SKM-1 treated with dmso at 0.1 percent for 144 hours (cell line): ENCODE measurements around the gene VPS35.

Experiments
- DNase-seq: peaks from one replicate; lab custom pipeline; 2025; ENCODE audit not compliant: unreplicated experiment; lab: John Stamatoyannopoulos, UW

VPS35 gene

DNA sequence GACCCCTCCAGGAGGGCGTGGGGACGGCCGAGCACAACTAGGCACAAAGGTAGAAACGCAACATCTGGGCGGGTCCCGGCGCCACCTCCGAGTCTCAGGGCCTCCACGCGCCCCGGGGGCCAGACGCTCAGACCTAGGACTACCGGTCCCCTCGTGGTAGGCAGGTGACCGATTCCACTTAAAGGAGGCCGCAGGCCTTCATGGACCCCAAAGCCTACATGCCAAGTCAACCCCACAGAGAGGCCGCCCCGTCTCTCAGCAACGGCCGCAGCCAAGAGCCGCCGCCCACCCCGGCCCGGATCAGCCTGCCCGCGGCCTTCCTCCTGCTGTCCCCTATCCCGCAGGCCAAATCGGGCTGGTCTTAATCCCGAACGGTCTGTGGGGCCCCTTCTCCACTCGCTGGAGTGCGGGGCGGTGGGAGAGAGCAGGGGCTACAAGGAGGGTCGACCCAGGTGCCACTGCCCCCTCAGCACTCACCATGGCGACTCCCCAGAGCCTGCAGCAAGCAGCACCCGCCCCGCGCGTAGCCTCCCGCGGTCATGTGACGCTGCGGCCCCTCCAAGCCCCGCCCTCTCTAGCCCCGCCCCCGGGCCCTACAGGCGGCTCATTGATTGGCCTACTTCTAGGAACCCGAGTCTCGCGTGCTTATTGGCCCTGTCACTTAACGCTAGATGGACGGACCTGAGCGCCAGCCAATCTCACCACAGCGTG is at the start of gene VPS35:
Gene VPS35 (minus strand): TSS at position 525 of the 711 bp plus-strand sequence. CDS start 45 bp downstream, at position 480.
- peak; percentile 97 for DNase-seq

DNA sequence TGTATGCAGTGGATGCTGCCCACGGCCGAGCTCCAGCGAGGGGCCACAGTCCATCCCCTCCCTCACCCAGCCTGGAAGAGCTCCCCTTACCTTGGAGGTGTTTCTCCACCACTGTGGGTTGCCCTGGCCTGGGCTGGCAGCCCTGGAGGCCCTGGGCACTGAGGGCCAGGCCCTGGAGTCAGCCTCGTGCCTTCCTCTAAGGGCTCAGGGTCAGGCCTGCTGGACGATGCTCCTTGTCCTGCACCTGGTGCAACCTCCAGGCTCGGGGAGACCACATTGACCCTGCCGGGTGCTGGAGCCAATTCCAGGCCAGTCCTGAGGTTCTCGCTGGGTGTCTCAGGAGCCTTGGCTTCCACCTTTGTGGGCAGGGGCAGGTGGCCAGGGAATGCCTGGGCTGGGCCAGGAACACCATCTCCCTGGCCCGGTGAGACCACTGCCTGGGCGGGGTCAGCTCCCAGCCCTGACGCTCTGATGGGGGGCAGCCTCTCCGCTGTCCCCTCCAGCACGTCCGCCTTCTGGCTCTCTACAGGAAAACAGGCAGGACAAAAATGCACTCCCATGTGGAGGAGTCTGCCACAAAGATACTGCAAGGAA is 48.7 kb upstream of the VPS35 start:
- DNase-seq, result no peak

DNA sequence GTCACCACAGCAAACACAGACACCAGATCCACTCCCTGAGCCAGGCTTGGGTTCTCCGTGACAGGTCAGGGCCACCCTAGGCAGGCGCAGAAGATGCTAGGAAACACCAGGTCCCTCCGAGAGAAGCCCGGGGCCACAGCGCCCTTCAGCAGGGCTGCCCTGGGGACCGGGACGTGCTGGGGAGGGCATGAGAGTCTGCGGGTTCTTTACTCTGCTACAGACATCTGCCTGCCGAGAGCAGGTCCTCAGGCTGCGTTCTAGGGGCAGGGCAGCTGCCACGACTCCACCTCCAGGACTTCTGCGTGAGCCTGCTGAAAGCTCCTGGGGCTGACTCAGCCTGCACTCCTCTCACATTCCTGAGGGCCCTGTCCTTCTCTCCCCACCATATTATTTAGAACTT is 47.7 kb upstream of the VPS35 start:
- no peak for DNase-seq

DNA sequence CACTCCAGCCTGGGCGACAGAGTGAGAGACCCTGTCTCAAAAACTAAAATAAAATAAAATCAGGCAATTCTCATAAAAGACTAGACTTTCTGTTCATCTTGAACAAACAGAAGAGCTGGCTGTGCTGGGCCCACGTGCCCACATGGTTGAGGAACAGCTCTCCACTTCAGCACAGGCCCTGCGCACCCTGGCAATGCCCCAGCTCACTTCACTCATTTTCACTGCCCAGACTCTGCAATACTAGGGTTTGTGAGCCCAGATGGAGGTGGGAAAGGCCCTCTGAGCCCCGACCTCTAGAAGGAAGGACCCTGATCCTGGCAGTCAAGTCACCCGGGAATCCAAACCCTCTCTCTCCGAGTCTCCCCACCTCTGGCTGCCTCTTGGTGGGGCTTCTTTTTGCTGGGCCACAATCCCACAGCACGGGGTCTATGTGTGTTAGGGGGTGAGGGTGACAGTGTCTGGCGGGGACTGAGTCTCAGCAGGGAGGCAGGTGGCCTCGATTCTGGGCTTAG is 44.4 kb upstream of the VPS35 start:
- DNase-seq, result no peak

DNA sequence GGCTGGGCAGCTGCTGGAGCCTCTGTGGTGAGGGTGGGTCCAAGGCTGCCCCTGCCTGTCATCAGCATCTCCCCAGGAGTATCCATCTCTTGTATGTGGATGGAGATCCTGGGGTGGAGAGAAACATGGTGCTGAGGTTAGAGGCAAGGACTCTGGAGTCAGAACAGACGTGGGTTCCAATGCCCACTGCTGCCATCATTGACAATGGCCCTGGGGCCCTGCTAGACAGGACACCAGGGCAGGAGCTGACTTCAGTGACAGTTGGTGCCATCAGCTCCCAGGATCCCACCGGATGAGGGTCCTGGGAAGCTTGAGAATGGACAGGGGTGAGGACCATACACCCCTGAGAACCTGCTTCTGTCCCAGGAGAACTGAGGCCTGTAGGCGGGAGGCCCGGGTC is 43.6 kb upstream of the VPS35 start:
- DNase-seq, result no peak

DNA sequence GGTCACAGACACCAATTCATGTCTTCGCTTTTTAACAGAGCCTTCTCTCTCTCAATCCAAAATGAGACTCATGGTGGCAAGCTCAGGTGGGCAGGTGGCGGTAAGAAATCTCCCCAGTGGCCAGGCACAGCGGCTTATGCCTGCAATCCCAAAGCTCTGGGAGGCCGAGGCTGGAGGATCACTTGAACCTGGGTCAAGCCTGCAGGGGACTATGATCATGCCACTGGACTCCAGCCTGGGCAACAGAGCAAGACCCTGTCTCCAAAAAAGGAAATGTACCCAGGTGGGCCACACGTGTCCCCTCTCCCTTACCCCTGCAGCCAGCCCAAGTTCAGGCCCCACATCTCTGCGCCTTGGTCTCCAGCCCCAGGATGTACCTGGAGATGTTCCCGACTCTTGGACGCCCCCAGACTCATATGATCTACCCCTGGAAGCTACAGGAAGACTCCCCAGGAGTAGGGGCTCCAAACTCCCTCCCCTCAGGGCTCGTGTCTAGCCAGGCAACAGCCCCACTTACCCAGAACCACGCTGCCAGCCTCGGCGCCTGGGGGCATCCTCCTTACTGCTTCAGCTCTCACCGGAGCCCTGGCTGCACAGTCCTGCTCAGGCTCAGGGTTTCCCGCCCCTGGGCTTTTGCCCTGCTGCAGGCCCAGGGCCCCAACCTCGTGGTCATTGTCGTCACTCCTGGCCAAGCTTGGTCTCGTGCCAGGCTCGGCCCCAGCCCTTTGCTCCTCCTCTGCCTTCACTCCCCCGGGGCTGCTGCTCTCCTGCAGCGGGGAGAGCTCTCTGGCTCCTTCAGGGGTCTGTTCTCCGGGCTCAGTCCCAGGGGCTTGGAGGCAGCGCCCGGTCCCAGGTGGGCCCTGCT is 42.9 kb upstream of the VPS35 start:
- no peak for DNase-seq

DNA sequence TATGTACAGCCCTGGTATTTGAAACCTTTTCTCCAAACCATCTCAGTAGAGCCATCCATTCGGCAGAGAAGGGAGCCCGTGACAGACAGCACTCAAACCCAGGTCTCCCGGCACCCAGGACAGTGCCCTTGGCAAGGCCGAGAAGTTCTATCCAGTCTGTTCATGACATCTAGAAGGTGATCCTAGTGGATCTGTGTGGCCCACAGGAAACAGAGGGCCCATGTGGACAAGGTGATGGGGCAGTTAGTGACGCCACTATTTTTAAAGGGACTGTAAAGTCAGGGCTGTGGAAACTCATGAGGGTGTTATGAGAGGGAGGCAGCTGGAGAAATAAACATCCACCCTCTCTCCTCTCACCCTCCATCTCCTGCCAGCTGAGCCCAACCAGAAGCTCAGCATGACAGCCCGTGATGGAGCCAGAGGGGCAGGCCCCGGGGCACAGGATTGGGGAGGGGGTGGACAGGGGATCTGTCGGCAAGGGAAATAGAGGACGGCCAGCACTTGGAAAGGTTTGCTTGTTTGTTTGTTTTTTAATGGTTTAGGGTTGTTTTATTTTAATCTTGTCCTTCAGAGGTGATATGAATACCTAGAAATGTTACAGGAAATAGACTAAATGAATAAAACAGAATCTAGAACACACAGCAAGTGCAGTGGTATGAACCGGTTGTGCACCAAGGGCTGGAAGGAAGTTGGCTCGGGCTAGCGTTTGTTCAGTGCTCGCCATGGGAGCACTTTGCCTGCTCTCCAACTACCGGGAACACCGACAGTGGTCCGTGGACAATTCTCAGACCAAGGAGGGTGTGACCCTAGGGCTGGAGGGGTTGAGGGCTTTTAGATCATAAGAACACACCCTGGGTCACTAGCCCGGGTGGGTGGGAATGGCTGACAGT is 42.1 kb upstream of the VPS35 start:
- DNase-seq, result no peak

DNA sequence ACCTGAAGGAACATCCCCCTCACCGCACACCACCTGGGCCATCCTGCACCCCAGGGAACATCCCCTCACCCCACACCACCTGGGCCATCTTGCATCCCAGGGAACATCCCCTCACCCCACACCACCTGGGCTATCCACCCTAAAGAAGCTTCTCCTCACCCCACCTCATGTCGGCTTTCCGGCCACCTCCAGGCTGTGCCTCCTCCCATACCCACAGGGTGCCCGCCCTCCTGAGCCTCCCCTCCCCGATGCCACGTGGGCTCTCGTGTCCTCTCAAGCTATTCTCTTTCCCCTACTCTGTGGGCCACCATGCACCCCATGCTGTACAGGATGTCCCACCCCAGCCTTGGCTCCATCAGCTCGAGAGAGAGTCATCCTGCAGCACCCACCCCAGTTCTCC is 41.1 kb upstream of the VPS35 start:
- DNase-seq, result no peak

DNA sequence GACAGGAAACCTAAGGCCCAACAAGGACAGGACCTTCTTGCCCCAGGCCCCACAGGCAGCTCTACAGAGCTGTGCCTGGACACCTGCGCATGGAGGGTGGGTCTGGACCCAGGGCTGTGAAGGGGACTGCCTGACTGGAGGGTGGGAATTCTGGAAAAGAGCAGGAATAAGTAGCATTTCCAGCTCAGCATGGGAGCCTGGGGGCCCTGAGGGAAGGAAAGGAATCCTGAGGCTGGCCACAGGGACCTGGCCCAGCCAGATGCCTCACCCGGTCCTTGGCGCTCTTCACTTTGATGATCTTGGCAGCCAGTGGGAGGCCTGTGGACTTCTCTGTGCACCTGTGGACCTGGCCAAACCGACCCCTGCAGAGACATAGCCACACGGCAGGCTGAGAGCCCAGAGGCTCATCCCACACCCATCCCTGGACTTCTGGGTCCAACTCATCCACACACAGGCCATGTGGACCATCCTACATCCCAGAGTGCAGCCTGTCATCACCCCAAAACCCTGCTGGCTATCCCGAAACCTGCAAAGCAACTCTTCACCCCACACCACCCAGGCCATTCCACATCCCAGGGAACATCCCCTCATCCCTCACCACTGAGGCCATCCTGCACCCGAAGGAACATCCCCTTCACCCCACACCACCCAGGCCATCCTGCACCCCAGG is 40.5 kb upstream of the VPS35 start:
- no peak for DNase-seq

DNA sequence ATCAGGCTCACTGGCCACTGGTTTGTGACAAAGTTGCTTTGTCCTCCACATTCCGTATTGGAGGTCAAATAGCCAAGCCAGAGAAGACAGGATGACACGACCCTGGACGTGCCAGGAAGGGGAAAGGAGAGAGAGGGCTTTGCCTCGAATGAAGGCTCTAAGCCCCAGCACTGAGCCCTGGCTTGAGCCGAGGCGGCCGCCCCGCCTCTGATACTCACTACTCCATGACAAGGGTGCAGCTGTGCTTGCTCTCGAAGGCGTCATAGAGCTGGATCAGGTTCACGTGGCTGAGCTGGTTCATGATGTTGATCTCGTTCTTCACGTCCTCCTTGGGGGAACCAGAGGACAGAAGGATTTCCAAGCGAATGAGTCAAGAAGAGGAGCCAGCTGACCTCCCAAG is 39.8 kb upstream of the VPS35 start:
- DNase-seq, result no peak

DNA sequence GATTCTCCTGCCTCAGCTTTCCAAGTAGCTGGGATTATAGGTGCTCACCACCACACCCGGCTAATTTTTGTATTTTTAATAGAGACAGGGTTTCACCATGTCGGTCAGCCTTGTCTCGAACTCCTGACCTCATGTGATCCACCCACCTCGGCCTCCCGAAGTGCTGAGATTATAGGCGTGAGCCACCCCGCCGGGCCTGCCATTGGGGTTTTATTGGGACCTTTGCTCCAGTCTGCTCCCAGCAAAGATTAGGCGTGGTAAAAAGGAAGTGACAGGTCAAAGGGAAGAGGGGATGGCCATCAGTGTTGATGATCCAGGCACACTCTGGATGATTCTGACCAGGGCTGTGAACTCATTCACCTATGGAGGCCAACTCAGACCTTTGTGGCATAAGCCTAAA is 38.7 kb upstream of the VPS35 start:
- no peak for DNase-seq

DNA sequence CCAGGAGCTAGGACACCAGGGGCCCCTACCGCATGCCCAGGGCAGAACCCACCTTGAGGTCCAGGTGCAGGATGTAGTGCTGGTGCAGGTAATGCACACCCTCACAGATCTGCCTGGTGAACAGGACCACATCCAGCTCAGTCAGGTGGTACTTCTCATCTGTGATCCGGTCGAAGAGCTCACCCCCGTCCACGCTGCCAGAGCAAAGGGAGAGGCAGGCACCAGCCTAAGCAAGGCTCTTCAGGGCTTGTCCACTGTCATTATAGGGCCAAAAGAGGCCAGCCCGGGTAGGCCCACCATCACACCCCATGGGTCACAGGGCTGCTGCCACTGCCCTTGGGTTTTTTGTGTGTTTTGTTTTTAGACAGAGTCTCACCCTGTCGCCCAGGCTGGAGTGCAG is 38.2 kb upstream of the VPS35 start:
- no peak for DNase-seq

DNA sequence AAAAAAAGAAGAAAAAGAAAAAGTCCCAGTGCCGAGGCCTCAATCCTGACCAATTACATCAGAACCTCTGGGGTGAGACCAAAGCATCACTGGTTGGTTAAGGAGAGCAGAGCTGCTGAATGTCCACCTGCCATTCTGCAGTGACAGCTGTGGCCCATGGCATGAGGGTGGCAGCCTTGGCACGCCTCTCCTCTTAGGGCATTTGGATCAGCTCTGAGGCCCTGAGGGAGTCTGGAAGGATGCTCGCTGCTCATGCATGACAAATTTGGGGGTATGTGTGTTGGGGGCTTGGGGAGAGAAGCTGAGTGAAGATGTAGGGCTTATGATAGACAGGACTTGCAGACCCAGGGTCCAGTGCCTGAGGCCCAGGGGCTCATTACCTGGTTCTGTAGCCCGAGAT is 32.9 kb upstream of the VPS35 start:
- no peak for DNase-seq

DNA sequence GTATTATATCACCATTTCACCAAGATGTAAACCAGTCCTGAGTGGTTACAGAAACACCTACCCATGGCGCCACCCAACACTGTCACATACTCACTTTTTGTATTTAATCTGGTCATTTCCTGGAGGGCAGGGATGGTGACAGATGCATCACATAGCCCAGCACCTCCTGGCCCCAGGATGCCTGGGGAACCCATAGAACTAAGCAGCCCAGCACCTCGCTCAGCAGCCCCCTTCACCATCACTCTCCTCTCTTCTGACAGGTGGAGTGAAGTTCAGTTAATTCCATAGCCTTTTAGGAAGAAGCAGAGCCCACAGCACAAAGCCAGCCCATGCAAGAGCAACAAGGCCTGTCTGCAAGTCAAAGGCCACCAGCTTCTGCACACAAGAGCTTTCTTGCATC is 31.6 kb upstream of the VPS35 start:
- DNase-seq, result no peak

DNA sequence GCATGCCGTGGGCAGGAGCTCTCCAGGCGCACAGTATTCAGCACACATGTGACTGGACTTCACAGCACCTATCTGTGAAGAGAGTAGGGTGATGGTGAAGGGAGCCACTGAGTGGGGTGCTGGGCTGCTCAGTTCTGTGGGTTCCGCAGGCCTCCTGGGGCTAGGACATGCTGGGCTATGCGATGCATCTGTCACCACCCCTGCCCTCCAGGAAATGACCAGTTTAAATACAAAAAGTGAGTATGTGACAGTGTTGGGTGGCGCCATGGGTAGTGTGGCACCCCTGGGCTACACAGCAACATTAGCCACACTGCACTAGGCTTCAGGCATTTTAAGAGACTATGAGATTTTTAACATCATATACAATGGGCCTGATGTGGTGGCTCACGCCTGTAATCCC is 30.6 kb upstream of the VPS35 start:
- DNase-seq, result no peak

DNA sequence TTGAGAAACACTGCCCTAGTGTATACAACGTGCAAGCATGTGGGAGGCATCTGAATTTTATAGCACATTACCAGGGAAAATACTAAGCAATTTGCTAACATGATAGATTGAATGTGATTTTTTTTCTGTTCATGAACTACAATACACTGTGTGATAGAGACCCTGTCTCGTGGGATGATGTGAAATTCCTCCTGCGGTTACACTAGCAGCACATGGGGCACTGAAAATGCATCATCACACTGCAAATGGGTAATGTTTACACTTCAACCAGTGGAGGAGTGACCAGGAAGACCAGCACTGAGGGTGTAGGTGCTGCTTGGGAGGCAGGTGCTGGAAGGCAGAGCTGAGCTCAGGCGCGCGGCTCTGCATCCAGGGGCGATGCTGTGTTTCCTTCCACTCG is 29.2 kb upstream of the VPS35 start:
- DNase-seq, result no peak

DNA sequence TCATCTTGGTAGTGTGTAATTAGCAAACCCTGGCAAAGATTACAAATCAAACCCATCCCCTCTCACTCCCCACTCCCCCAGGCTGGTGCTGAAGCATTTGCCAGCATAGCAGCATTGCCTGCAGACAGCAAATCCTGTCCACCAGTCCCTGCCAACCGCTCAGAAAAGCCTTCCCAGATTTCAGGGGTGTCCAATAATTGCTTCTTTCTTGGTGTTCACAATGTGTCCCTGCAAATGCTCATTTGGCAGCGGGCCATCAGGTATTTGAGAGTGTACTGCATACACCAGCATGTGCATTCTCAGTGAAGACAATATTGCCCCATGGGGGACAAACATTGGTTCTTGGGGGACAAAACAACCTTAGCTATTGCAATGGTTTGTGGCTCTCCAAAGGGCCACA is 28.7 kb upstream of the VPS35 start:
- no peak for DNase-seq

DNA sequence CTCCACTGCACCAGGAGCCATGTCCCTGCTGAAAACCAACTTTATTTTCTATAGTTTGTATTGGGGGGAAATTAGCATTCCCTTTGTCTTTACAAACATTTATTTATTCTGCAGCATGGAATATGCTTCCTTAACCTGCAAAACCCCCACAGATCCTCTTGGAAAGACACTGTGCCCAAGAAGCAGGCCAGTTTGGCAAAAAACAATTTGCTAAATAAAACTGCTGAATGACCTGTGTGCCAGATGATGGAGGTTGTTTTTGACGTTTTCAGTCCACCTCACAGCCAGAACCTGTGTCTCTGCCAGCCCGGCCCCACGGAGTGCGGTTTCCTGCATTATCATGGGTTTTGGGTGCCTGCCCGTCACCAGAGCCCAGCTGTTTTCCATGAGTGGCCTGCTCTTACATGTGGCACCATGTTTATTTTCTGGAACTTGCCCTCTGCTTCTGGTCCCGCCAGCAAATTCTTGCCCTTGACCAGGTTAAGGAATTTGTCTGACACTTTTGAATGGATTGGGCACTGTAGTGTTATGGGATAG is 26.9 kb upstream of the VPS35 start:
- DNase-seq, result no peak

DNA sequence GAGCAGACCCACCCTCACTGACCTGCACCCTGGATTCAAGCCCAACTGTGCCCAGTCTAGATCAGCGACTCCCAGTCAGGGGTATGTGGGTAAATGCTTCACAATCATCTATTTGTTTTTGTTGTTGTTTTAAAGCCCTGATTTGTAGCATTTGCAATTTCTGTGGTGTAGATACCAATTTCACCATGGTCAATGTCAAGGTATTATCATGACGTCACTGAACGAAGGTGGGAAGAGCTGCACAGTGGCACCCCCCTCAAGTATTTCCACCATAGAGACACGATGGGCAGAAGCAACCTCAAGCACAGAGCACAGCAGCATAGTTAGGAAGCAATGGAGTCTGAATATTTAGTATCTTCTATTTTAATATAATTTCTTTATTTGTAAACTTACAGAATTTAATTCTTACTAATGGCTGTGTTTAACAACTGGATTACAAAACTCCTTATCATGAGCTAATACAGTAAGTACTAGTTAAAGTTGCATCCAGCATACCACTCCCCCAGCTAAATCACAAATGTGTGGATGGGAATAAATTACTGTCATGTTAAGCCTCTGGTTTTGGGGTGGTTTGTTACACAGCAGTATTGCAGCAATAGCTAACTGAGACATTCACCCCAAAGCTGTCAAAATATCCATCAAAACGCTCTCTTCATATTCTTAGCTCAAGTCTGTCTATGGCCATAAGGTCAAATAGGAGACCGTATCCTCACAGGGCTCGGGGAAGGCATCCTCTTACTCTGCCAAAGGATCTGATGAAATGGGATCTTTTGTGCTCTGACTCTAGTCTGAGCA is 26.0 kb upstream of the VPS35 start:
- no peak for DNase-seq
